ENCODE results near the gene RNH1. TPM values are rescaled to one million over a fixed set of nuclear protein-coding genes. Genes with fewer than 3 reads are reported as not detected.

The RNH1 gene
- total RNA-seq, 6 experiments from 2014 or later: 223 to 272 (median 250) TPM

- H3K36me3 Mint-ChIP-seq (ENCODE audit: low read depth): no peaks in the 10 kb centered on the region
- DNase-seq: no peak
- no peaks in the 10 kb centered on the region for H3K9me3 Mint-ChIP-seq
- no peak overlapping the region for H3K4me3 Mint-ChIP-seq
- H3K27ac Mint-ChIP-seq: no peak overlapping the region
- H3K4me1 Mint-ChIP-seq (ENCODE audit: low read depth): no peaks in the 10 kb centered on the region
- H3K27me3 Mint-ChIP-seq (ENCODE audit: insufficient read depth): peaks cover 2% of the 10 kb centered on the region
- no peak for TF ChIP-seq CTCF (IDR thresholded peaks at IDR 0.05)
These were observed 43.1 kb upstream of the RNH1 start for GRCh38 chr11:550021-550745.

GRCh38 chr11:548700-549603 lies 41.9 kb upstream of the RNH1 start:
- no peak overlapping the region for H3K27ac Mint-ChIP-seq
- DNase-seq: no peak
- no peak overlapping the region for H3K4me3 Mint-ChIP-seq
- no peaks in the 10 kb centered on the region for H3K4me1 Mint-ChIP-seq (ENCODE audit: low read depth)
- H3K36me3 Mint-ChIP-seq (ENCODE audit: low read depth): no peaks in the 10 kb centered on the region
- H3K9me3 Mint-ChIP-seq: no peaks in the 10 kb centered on the region
- peaks cover 2% of the 10 kb centered on the region for H3K27me3 Mint-ChIP-seq (ENCODE audit: insufficient read depth)
- no peak for TF ChIP-seq CTCF (IDR thresholded peaks at IDR 0.05)

- peaks cover 2% of the 10 kb centered on the region for H3K27me3 Mint-ChIP-seq (ENCODE audit: insufficient read depth)
- no peak for TF ChIP-seq CTCF (IDR thresholded peaks at IDR 0.05)
- no peaks in the 10 kb centered on the region for H3K9me3 Mint-ChIP-seq
- H3K36me3 Mint-ChIP-seq (ENCODE audit: low read depth): no peaks in the 10 kb centered on the region
- no peak overlapping the region for H3K27ac Mint-ChIP-seq
- no peak for DNase-seq
- no peaks in the 10 kb centered on the region for H3K4me1 Mint-ChIP-seq (ENCODE audit: low read depth)
- no peak overlapping the region for H3K4me3 Mint-ChIP-seq
These were observed 38.1 kb upstream of the RNH1 start for GRCh38 chr11:545171-545570.

GRCh38 chr11:544817-545166 lies 37.8 kb upstream of the RNH1 start:
- Mint-ChIP-seq H3K4me3 (no peak overlapping the region), H3K36me3 (ENCODE audit: low read depth) (no peaks in the 10 kb centered on the region), H3K27ac (no peak overlapping the region), H3K4me1 (ENCODE audit: low read depth) (no peaks in the 10 kb centered on the region), H3K9me3 (no peaks in the 10 kb centered on the region), H3K27me3 (ENCODE audit: insufficient read depth) (peaks cover 2% of the 10 kb centered on the region)
- no peak for TF ChIP-seq CTCF (IDR thresholded peaks at IDR 0.05)
- no peak for DNase-seq

- Mint-ChIP-seq H3K27ac (no peak overlapping the region), H3K4me3 (no peak overlapping the region), H3K27me3 (ENCODE audit: insufficient read depth) (no peaks in the 10 kb centered on the region; the same call in 1 of the 2 replicates), H3K4me1 (ENCODE audit: low read depth) (no peaks in the 10 kb centered on the region), H3K36me3 (ENCODE audit: low read depth) (no peaks in the 10 kb centered on the region), H3K9me3 (no peaks in the 10 kb centered on the region)
- no peak for DNase-seq
- no peak for TF ChIP-seq CTCF (IDR thresholded peaks at IDR 0.05)
These were observed 34.4 kb upstream of the RNH1 start for GRCh38 chr11:541433-541885.

Measured in HFFc6 (cell line).